CD4-positive, alpha-beta T cell treated with Interleukin-21 for 1 hour (primary cell): ENCODE results near the gene OTULIN.

Experiments
- DNase-seq: peaks from one replicate; pipeline ENCODE4 v3.0.0-alpha.2; 2020

Gene OTULIN

DNA sequence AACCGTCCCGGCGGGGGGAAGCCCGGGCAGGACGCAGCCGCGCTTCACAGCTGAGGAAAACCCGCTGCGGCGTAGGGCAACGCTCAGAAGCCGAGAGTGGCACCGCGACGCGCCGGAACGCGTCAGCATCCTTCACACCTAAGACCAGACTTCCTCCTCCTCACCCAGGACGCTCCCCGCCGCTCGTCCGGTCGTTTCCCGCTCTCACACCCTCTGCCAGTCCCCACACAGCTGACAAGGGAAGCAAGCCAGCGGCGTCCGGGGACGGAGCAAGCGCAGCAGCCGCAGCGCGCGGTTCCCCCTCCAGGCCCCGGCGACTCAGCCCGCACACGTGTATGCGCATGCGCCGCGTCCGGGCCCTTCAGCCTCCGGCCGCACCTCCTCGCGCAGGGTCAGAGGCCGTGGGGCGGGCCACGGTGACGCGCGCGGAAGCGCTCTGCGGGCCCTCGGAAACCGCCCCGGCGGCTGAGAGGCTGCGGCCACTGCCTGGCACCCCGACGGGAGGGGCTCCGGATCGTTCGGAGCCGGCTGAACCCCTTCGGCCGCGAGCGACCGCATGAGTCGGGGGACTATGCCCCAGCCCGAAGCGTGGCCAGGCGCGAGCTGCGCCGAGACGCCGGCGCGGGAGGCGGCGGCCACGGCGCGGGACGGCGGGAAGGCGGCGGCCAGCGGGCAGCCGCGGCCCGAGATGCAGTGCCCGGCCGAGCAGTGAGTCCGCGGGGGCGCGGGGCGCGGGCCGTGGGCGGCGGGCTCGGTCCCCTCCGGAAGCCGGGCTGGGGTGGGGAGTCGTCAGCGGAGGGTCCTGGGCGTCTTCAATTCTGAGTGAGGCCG, at the start of gene OTULIN:
TSS of gene OTULIN (plus strand) at position 449 of the 831 bp plus-strand sequence. CDS start at position 557, 108 bp downstream.
- DNase-seq, result peak; percentile 91

GRCh38 chr5:14615365-14615764, 49.2 kb upstream of the OTULIN start:
- DNase-seq, result no peak

GRCh38 chr5:14617441-14617840, 47.1 kb upstream of the OTULIN start:
- DNase-seq, result no peak

DNA sequence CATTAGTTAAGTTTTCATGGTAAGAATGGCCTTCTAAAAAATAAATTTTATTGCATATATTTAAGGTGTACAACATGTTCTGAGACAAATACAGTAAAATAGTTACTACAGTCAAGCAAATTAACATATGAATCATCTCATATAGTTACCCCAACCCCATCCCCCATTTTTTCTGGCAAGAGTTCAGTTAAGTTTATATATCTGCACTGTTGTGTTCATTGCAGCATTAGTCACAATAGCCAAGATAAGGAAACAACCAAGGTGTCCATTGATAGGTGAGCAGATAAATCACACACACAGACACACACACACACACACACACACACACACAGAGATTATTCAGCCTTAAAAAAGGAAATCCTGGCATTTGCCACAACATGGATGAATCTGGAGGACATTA, 37.2 kb upstream of the OTULIN start:
- no peak for DNase-seq

DNA sequence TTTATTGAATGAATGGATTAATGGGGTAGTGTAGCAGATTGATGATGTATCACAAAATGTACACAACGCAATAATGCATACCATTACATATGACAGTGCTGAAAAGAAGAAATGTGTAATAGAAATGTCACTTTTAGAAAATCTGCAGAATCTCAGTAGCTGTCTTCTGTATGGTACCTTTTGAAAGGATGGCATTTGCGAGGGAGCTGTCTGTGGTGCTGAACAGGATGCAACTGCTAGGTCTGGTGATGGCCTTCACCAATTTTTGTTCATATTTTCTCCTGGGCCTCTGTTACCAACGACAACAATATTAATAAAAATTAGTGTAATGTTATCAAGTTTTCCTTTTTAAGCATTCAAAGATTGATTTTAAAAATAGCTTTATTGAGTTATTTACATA, 36.2 kb upstream of the OTULIN start:
- peak; percentile 43 for DNase-seq

- DNase-seq, result no peak
Observed at GRCh38 chr5:14630671-14631070, 33.8 kb upstream of the OTULIN start.

GRCh38 chr5:14635656-14636055, 28.9 kb upstream of the OTULIN start:
- DNase-seq, result no peak

DNA sequence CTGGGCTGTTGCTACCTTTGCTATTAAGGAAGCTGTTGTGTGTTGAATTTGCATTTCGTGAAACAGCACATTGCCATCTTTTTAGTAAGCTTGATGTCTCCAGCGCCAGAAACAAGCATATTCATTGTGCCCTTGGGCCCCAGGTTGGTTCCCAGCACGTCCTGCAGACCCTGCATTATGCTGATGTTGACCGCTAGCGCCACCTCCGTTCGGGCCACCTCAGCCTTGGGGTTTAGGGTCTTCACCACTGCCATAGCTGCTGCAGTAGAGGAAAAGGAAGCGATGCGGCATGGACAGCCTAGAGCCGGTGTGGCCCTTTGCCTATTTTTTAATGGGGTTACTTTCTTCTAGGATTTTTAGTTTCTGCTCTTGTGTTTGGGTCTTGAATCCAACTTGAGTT, 23.8 kb upstream of the OTULIN start:
- no peak for DNase-seq

DNA sequence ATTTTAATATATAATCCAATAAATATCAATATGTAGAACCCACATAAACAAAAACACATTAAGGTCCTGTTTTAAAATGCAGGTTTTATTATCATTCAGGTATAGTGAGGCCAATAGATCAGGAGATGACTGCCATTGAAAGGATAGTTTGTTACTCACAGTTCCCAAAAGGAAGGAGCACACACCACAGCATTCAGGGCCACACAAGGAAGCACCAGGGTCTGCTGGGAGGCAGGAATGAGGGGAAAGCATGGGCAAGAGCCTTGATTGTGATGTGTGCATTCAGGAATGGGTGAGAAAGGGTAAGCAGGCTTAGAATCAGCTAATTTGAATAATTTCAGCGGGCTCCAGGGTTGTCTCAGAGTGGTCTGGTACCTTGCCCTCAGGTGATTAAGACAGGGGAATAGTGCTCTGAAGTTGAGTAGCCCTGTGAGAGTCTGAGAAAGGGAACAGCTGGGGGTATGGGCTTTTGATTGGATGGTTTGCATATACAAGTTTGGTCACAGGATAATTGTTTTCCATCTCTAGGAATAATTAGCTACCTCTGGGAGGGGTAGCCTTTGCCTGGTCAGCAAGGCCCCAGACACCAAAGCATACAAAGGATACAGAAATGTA, 19.8 kb upstream of the OTULIN start:
- DNase-seq, result no peak

DNA sequence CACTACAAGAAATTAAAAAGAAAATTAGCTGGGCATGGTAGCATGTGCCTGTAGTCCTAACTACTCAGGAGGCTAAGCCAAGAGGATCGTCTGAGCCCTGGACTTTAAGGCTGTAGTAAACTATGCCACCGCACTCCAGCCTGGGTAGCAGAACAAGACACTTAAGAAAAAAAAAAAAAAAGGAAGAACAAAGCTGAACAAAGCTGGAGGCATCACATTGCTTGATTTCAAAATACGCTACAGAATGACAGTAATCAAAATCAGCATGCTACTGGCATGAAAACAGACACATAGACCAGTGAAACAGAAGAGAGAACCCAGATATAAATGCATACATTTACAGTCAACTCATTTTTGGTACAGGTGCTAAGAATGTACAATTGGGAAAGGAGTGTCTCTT, 14.5 kb upstream of the OTULIN start:
- DNase-seq, result no peak

DNA sequence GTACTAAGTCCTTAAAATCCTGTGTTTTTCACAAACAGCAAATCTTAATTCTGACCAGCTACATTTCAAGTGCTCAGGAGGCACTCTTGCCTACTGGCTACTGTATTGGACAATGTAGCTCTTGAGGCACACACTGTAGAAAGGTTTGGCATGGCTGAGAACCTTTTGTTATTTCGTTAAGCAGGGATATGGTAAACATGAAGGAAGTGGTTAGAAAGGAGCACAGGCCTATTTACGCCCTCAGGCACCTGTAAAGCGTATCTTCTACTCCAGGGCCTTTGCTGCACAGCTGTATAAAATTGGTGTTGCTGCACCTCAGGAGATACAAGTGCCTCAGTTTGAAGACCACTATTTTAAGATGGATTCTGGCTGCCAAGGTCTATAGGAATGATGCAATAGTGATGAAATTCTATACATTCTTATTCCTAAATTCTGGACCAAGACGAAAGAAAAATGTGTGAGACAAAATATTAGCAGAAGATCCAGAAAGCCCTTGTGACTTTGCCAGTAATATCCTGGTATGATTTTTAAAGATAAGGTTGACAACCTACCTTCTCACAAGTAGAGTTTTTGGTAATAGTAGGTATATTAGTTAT, 9.3 kb upstream of the OTULIN start:
- DNase-seq, result no peak

- DNase-seq, result no peak
Observed at GRCh38 chr5:14656898-14657297, 7.6 kb upstream of the OTULIN start.

DNA sequence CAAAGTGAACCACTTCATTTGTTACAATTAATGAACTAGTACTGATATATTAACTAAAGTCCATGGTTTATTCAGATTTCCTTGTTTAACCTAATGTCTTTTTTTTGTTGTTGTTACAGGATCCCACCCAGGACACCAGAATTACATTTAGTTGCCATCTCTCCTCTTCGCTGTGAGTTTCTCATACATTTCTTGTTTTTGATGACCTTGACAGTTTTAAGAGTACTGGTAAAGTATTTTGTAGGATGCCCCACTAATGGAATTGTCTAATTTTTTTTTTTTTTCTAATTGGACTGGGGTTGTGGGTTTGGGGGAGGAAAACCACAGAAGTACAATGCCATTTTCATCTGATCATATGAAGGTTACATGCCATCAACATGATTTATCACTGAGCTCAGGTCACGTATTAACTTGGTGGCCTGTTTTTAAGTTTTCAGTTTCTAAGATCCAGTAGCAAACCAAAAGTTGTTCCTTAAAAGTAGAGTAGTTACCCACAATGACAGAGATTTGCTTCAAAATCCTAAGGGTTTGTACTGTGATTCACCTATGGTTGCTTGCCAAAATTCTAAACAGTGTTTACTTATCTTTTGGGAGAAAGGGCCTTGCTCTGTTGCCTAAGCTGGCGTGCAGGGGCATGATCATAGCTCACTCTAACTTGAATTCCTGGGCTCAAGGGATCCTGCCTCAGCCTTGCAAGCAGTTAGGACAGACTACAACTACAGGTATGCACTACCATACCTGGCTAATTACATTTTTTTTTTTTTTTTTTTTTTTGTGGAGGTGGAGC, 4.5 kb upstream of the OTULIN start:
- DNase-seq, result no peak

DNA sequence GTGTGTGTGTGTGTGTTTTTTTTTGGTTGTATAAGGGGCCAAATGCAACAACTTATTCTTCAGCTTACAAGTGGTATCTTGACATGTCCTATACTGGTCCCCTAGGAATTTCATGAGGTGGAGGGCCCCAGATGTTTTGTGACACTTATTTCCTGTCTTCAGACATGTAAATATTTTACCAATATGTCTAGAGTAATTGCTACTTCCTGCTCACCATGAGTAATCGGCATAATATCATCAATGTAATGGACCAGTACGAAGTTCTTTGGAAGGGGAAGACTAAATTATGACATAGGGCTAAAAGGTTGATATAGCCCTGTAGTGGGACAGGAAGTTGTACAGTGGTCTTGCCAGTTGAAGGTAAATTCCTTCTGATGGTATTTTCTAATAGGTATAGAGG, 3.7 kb upstream of the OTULIN start:
- DNase-seq, result no peak

- DNase-seq, result no peak
Observed at GRCh38 chr5:14662721-14663260, 1.7 kb upstream of the OTULIN start.

GRCh38 chr5:14663734-14664269, 716 bp upstream of the OTULIN start:
- DNase-seq, result peak; percentile 23

- DNase-seq, result peak; percentile 36
Observed at GRCh38 chr5:14665101-14665822, 744 bp downstream of the OTULIN start.

GRCh38 chr5:14665949-14666348, 1.4 kb downstream of the OTULIN start:
- peak; percentile 65 for DNase-seq

DNA sequence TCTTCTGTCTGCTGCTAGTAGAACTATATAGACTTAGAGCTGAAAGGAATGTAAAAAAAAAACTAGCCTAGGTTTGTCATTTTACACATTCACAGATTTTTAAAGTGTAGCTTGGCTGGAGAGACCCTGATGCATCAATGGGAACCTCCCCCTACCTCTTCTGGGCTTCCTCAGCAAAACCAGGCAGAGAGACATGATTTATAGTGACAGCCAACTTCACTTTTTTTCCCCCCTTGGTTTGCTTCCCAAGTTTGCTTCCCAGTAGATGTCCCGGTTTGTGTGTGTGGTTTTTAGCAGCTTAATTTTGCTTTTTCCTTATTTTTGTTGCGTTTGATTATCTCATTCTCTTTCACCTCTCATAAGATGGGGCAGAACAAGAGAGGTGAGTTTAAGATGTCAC, 1.8 kb downstream of the OTULIN start:
- DNase-seq, result no peak

DNA sequence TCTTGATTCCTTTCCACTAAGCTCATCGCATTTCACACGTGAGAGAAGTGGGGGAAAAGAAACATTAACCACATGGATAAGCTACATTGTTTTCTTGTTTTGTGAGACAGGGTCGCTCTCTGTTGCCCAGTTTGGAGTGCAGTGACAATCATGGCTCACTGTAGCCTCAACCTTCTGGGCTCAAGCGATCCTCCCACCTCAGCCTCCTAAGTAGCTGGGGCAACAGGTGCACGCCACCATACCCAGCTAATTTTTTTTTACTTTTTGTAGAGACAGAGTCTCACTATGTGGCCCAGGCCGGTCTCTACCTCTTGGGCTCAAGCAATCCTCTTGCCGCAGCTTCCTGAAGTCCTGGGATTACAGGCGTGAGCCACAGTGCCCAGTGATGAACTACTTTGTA, 2.8 kb downstream of the OTULIN start:
- DNase-seq, result no peak

DNA sequence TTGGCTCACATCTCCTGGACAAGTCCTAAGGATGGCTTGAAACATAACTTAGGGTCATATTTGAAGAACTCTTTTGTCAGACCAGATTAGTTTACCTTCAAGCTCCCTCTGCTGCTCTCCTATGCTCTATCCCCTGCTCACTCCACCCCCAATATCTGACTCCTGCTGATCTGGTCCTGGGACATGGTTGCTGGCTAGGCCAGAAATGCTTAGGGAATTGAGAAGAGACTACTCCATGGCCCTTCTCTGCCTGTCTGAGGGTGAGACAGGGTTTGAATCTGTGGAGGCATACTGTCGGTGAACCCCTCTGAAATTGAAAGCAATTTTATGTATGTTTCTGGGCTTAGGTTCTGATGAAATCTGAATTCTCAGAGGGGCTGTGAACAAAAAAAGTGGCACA, 3.3 kb downstream of the OTULIN start:
- no peak for DNase-seq

DNA sequence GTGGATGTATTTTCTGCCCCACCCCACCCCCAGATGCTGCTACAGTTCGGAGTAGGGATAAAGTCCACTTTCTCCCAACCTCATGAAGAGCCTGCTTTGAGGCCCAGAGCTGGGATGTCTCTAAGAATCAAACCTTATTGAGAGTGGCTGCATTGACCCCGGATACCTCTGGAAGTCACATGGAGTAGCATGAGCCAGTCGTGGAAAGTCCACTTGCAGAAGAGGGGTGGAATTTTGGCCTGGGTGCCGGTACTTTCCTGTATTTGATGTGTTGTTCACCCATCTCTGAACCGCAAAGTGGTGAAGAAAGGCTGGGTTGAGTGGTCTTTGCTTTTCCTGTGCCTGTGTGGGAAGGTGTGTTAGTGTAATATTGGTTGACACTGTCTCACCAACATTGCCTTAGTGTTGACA, 3.7 kb downstream of the OTULIN start:
- DNase-seq, result peak; percentile 69
